Neural cell (in vitro differentiated cells): ENCODE measurements around the gene ANKRD55.

Experiments used
- CTCF ChIP-seq: fragments of 450-650 bp; IDR thresholded peaks from 2 replicates; pipeline ENCODE4 v1.5.1; 2014; ENCODE audit warnings: antibody characterized with exemption, mild to moderate bottlenecking, moderate library complexity; ENCODE audit not compliant: poor library complexity, severe bottlenecking
- EP300 ChIP-seq: fragments of 450-650 bp; conservative IDR thresholded peaks from 2 replicates; pipeline ENCODE4 v1.6.1; 2014; ENCODE audit warnings: antibody characterized with exemption, mild to moderate bottlenecking, moderate library complexity; ENCODE audit not compliant: poor library complexity, severe bottlenecking
- EZH2 ChIP-seq: fragments of 200-600, 300-800 bp; shearing (Covaris generic), sonication (generic); IDR thresholded peaks from 2 replicates; pipeline ENCODE4 v1.6.1; 2014; ENCODE audit warnings: antibody characterized with exemption, low read length, borderline replicate concordance, mild to moderate bottlenecking; ENCODE audit not compliant: insufficient read depth, poor library complexity, severe bottlenecking
- MXI1 ChIP-seq: fragments of 450-650 bp; conservative IDR thresholded peaks from 2 replicates; pipeline ENCODE4 v1.6.1; 2014; ENCODE audit warnings: antibody characterized with exemption, mild to moderate bottlenecking; ENCODE audit not compliant: poor library complexity, severe bottlenecking
- POLR2AphosphoS5 ChIP-seq: IDR thresholded peaks from 2 replicates; pipeline ENCODE4 v1.6.1; 2012
- RAD21 ChIP-seq: fragments of 450-650 bp; conservative IDR thresholded peaks from 2 replicates; pipeline ENCODE4 v1.6.1; 2014; ENCODE audit warnings: antibody characterized with exemption, mild to moderate bottlenecking, moderate library complexity
- REST ChIP-seq: IDR thresholded peaks from 2 replicates; pipeline ENCODE4 v1.6.1; 2012; ENCODE audit warnings: borderline replicate concordance
- SMC3 ChIP-seq: fragments of 450-650 bp; conservative IDR thresholded peaks from 2 replicates; pipeline ENCODE4 v1.6.1; 2014; ENCODE audit warnings: antibody characterized with exemption, mild to moderate bottlenecking, moderate library complexity; ENCODE audit not compliant: poor library complexity
- TAF1 ChIP-seq: IDR thresholded peaks from 2 replicates; pipeline ENCODE4 v1.6.1; 2012; ENCODE audit warnings: low read depth

GRCh38 chr5:56200971-56201666 lies 32.0 kb downstream of the ANKRD55 start:
- peak; percentile 68 for TF ChIP-seq CTCF
- TF ChIP-seq MXI1, result no peak
- no peak for TF ChIP-seq REST
- no peak for TF ChIP-seq TAF1
- TF ChIP-seq EZH2, result no peak
- TF ChIP-seq POLR2AphosphoS5, result no peak
- peak; percentile 82 for TF ChIP-seq SMC3
- TF ChIP-seq RAD21, result peak; percentile 83
- no peak for TF ChIP-seq EP300
